Measurements from ENCODE around the gene CEND1.

Gene CEND1

DNA sequence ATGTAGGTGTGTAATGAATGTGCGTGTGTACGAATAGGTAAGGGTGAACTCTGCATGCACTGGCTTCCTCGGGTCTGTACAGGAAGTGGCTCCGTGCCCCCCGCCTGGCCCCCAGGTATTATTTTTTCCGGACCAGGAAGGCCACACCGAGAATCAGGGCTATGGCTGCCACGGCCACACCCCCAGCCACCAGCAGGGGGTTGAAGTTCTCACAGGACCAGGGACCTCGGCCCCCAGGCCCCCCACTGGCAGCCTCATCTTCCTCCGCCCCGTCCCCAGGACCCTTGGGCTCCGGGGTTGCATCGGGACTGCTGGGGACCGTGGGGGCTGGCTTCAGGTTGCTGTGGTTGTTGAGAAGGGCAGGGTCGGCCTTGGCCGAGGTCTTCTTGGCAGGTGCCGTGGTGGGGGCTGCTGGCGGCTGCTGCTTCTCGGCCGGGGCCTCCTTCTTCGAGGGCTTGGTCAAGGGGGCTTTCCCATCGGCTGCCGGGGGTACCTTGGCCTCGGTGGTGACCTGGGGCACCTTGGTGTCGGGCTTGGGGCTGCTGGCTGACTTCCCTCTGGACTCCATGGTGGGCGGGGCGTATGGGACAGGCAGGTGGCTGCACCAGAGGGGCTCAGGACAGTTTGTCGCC is 1.8 kb downstream of the CEND1 start:
- no peak for DNase-seq
- intact Hi-C loops (cut with DNase I): no loop called here

DNA sequence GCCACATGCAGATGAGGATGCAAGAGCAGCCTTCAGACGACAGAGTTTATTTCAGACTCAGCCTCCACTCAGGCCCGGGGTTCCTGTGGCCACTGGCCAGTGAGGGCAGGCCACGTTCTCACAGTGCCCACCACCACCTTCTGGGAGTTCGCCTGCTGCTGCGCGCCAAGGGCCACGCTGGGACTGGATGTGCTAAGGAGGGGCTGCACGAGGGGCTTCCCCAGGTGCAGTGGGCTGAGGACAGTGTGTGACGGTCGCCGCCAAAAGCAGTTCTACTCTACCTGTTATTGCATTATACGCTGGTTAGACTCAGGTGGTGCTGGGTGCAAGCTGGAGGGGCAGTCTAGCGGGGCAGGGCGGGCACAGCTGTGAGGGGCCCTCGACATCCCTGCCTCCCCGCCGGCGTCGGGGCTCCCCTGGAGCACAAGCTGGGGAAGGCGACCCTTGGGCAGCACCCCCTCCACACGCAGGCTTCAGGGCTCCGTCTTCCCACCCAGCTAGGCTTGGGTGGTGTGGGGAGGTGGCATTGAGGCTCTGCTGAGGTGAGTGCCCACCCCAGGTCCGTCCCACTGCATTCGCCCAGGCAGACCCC is 2.7 kb downstream of the CEND1 start:
- no peak for DNase-seq
- intact Hi-C loops (cut with DNase I): no loop called here

DNA sequence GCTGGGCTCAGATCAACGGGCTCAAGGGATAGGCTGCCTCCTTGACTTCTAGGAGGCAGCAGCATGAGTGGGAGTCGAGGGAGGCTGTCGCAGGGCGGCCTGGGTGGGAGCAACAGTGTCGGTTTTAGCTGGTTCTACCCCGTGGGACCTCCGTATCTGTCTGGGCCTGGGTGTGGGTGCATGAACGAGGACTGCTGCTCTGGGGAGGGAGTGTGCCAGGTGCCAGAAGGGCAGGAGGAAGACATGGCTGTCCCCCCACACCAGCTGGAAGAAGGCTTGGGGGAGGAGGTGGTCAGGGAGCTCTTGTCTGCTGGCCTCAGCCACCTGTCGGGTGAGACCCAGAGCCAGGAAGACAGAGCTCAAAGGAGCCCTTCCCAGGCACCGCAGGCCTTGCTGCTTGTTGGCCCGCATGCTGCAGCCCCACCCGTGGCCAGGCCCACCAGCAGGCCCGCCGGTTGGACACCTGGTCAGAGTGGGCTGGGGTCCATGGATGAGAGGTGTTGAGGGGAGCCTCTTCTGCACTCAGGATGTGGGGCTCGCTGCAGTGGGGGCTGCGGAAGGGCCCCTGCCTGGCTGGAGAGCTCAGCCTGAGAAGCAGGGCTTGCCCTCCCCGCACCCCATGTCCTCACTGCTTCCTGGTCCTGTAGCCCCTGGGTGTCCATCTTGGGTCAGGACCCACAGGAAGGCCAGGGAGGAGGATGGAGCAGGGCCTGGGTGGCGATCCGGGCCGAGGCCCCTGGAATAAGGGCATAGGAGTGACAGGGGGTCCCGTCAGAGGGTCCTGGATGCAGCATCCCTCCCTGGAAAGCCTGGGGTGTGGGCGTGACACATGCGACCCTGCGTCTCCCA is 3.4 kb downstream of the CEND1 start:
- DNase-seq: peak in 11 of 42 donors; percentile 29 to 76 (median 55)
- intact Hi-C loops (cut with DNase I): no loop called here

DNA sequence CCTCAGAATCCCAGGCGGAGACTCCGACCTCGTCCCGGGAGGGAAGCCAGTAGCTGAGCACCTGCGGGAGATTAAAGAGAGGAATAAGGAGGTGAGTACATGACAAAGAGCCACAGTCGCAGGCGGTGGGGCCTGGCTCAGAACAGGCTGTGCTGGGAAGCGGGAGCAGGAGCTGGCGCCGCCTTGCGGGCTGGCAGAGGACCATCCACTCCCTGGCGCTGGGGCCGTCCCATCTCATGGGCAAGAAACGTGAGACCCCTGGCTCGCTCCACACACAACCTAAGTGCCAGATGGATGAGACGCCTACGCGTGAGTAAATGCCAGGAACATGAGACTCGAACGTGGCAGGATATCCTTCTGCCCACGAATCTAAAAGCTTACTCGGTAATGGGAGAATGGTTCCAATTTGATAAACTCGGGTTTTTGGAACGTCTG is 6.3 kb downstream of the CEND1 start:
- intact Hi-C loops (cut with DNase I): no loop called here
- DNase-seq: peak; percentile 73 to 95 (median 88)

DNA sequence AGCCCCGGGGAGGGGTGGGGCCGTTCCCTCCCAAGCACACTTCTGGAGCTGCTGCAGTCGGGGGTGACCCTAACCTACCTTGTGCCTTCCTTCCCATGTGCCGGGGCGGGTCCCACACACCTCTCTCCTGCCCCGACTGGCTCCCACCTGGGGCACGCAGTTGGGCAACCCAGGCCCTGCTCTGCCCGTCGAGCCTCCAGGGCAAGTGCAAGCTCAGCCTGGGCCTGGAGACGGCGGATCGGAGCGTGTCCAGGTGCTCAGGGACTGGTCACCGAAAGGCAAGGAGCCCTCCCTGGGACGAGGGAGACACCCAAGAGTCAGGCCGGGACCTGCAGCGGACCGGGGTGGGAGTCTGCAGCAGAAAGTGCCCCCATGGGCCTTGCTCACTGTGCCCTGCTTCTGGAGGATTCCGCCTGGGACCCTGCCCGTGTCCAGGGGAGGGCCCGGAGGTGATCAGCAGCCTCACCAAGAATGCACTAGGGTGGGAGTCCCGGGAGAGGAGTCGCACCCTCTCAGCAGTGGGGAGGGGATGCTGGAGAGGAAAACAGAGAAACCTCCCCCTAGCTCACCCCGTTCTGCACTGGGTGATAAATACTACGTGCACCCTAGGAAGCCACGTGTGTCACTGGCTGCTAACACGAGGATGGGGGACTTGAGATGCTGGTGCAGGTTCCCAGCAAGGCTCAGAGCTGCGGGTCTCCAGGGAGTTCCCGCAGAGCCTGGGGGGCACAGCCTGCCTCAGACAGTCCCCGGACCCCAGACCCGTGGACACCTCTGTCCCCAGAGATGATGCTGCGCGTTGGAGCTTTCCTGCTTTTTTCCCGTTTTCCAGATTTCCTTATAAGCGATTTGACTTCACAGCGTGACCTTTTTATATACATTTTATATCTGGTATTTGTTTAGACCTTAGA is 7.4 kb downstream of the CEND1 start:
- intact Hi-C loops (cut with DNase I): no loop called here
- DNase-seq: no peak

DNA sequence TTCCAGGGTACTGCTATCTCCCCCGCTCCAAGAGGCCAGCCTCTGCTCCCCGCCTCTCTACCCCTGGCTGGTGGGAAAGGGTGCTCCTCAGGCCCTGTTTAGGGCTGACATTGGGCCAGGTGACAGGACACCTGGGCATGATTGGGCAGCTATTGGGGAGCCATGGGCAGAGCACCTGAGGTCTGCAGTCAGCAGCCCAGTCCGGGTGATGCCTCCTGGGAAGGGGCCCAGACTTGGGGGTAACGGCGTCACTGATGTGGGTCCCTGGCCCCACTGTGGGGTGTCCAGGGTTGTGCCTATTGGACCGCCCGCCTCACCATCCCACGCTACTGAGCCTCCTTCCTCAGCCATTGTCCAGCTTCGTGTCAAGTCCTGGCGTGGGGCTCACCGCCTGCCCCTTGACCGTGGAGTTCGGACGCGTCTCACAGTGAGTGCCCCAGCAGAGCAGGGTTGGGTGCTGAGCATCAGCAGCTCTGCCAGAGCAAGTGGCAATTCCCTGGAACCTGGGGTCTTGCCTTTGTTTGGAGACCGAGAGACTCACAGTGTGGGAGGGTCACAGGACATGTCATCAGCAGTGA is 9.8 kb downstream of the CEND1 start:
- intact Hi-C loops (cut with DNase I): no loop called here
- no peak for DNase-seq

DNA sequence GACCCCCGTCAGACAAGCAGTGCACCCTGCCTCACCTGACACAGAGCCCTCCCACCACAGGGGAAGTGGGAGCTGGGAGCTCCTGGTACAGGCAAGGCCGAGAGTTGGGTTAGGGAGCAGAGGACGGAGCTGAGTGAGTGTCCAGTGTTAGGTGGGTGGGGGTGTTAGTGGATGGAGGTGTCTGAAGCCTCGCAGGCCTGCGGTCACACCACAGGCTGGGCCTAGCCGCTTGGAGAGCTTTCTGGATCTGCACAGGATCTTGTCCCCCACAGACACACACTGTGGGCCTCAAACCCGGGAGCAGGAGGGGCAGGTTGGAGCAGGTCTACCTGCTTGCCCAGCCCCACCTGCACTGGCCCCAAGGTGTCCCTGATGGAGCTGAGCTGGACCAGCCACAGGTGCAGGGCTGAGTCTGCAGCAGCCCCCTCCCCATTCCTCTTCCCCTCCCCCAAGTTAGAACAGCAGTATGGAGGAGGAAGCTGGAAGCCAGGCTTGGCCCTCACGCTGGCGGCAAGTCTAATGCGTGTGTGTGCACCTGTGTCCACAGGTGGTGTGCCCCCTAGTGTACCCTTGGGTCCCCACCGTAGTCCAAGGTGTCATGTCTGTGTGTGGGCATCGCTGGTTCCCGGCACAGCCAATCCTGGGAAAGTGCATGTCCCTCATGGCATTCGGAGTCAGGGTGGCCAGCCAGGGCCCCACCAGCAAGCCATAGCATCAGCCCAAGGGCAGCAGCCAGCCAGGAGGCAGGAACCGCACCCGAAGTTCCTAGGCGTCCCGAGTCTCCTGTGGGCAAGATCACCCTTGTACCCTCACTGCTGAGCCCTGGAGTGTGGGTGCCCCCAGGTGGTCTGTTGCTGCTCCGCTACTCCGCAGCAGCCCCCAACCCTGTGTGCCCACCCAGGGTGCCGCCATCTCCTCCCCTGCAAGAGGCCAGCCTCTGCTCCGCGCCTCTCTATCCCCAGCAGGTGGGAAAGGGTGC is 10.6 kb downstream of the CEND1 start:
- DNase-seq: no peak

DNA sequence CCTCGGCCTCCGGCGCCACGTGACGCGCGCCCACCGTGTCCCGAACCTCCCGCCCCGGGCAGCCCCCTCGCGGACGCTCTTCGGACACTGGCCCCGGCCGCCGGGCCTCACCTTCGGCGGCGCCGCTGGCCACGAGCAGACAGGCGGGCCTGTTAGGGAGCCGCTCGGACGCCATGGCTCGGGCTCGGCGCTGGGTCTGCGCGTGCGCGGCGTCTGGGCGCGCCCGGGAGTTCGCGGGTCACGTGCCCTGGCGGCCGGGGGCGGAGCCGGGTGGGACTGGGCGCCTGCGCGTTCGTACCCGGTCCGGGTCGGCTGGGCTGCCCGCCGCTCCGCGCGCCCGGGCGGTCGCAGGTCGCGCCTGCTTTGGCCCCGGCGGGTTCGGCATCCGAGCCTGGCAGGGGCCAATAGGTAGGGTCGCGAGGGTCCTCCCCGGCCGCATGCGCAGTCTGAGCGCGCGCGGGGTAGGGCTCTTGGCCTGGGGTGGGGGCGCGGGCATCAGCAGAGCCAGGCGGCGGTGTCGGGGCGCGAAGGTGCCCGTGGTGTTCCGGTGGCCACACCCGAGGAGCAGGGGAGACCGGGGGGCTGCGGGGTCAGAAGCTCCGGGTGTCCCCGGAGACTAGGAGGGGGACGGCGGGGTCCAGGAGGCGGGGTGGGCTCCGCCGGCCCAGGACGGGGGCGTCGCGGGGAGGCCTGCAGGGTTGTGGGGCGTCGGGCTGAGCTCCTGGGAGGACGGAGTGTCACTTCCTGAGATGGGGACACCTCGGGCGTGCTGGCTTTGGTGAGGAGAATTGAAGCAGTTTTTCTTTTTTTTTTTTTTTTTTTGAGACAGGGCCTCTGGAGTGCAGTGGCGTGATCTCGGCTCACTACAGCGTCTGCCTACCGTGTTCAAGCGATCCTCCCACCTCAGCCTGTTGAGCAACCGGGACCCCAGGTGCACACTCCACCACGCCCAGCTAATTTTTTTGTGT is 12.3 kb downstream of the CEND1 start, which contains the start of gene GATD1:
GATD1 (minus strand) TSS at position 200 of the 968 bp plus-strand sequence; CDS start at position 175, 25 bp downstream.
- intact Hi-C loops (cut with DNase I): no loop called here
- DNase-seq: peak; percentile 69 to 97 (median 92)

More for the DNA sequence above, 10.6 kb downstream of the CEND1 start:
- intact Hi-C loops (cut with DNase I): no loop called here

DNA sequence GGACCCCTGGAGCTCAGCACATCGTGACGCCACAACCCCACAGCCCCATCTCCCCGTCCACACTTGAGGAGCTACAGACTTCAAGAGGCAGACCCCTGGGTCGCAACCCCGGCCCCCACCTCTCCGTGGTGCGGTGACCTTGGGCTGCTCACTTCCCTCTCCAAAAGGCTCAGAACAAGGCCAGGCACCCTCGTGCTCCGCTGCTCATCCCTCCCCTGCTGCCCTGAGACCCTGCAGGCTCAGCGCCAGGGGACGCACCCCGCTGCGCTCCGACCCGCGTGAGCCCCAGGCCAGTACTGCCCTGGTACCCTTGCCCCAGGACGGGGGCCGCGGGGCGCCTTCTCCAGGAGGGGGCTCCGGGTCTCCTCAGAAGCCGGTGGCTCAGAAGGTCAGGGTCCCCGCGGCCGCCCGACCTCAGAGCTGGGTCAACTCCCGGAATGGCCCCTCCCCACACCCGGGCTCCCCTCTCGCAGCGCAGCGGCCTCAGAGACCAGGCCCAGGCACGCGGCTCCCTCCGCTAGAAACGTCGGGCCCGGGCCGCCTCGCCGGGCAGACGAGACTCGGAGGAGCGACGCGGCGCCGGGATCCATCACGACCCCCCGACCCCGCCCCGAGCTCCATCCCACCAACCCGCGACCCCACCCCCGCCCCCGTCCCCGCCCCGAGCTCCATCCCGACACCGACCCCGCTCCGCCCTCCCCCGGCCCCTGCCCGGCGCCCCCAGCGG is 13.2 kb downstream of the CEND1 start:
- intact Hi-C loops (cut with DNase I): no loop called here
- DNase-seq: peak in 1 of 42 donors; percentile 44

DNA sequence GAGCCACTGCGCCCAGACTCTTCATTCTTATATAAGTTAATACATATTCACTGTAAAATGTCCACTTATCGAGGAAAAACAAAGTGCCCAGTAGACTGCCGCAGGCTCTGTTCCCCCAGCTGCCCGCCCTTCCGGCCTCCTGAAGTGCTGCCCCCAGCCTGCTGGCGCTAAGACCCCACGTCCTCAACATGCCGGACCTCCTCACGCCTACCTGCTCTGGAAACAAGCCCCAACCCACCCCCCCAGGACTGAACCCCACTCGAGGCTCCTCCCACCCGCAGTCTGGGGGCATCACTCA is 13.7 kb downstream of the CEND1 start:
- intact Hi-C loops (cut with DNase I): no loop called here
- no peak for DNase-seq

DNA sequence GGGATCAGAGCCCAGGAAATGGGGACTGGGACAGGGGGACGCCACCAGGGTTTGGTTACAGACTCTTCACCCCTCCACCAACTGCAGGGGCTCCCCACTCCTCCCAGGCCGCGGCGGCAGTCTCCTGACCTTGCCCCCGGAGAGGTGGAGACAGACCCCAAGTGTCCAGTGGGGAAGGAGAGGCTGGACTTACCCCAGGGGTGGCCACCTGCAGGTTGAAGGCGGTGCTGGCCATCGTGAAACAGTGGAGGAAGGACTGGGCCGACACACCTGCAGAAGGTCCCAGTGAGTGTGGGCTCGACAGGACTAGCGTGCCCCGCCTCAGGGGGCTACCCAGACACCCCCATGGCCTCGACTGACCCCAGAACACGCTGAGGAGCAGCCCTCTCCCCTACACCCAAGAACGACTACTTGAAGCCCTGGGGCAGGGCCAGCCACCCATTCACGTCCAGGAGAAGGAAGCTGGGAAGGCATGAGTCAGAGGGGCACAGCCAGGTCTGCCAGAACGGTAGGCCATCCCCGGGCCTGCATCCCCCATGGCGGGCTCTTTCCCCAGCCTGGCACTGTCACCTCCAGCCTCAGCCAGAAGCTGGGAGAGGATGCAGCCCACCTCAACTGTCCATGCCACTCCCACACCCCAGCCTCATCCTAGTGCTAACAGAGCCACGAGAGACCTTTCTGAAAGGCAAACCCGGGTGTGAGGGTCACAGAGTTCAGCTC is 14.9 kb downstream of the CEND1 start:
- intact Hi-C loops (cut with DNase I): no loop called here
- peak in 2 of 42 donors; percentile 7 to 53 for DNase-seq

DNA sequence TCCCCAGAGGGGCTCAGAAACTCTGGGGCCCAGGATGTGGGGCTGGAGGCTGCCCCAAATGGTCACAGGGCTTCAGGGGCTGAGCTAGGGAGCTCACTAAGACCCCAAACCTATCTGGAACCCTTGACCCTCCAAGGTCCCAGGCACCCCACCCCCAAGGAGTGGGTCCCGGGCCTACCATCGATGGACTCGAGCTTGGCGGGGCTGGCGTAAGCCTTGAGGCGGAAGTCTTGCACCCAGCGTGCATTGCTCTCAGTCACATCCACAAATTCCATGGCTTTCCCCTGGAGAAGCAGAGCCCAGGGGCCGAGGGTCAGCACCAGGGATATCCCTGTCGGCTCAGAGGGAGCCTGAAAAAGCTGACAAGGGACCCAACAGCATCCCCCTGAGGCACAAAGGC is 16.1 kb downstream of the CEND1 start:
- intact Hi-C loops (cut with DNase I): no loop called here
- no peak for DNase-seq

DNA sequence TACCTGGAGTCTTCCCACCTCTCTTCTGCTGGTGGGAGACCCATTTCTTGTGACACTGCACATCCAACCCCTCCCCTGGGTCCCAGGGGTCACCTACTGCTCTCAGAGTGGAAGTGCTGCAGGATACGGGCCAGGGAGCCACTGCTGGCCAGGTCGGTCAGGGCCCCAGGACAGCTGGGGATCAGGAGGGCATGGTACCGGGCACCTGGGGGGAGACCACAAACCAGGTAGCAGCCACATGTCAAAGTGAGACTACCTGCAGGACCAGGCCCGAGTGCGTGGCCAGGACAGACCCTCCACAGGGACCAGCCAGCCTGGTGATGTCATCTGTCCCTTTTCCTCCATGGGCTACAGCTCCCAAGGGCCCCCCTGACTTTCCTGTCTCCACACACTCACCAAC is 16.5 kb downstream of the CEND1 start:
- peak in 1 of 42 donors; percentile 6 for DNase-seq
- intact Hi-C loops (cut with DNase I): no loop called here

DNA sequence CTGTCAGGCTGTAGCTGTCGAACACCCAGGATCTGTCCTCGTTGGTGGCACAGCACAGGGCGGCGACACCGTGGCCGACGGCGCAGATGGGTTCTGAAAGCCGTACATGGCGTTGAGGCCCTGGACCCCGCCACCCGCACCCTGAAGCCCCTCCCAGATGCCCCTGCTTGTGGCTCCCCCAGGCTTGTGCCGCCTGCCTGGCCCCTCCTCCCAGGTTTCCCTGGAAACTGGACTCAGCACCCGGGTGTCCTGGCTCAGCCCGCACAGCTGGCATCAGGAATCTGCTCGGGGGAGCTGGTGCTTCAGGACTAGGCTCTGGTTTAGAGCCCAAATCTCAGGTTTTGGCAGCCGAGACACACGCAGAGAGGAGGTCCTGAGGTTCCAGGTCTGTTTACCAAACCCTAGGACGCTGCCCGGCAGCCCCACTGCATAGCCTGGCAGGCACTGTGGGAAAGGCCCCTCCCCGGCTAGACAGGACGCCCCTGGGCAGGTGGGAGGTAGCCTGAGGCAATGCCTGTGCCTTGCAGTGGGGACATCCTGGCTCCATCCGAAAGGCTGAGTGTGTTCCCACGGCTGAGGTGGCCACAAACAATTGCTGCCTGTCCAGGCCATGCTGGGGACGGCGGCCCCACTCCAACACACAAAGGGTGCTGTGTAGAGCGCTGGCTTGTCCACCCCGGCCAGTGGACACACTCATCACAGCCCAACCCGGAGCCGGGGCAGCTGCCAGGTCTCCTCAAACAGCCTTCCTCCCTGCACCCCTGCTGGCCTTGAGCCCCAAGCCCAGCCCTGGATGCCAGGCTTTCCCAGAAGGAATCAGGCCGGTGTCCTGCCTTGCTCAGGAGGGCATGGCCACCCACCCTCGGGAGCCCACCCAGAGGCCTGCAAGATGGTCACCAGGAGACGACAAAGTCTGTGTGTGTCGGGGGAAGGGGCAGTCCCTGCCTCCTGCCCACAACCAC is 17.2 kb downstream of the CEND1 start:
- intact Hi-C loops (cut with DNase I): no loop called here
- DNase-seq: peak; percentile 81 to 97 (median 93)
